HCT116 (cell line): ENCODE measurements around the gene NUP54. TPM values are rescaled to one million over a fixed set of nuclear protein-coding genes. Genes with fewer than 3 reads are reported as not detected.

Source experiments
- ATAC-seq: fragments of 200-7000 bp; cut with Tn5 transposase; 2 replicates; pipeline ENCODE4 v1.9.1; 2020; ENCODE audit warnings: mild to moderate bottlenecking, moderate library complexity
- BruUV-seq: library from RNA; stranded (reverse); fragments of 400-500 nt; replicated peaks from 2 replicates; lab custom pipeline; 2021; lab: Mats Ljungman, UMichigan
- CTCF ChIA-PET: fragments of 300-600 bp; sonication (Branson Sonifier 250); formaldehyde crosslinking; loops from one replicate; lab custom pipeline; 2021; ENCODE audit warnings: antibody characterized with exemption; lab: Charles Lee
- POLR2A ChIA-PET: fragments of 300-600, 350-600 bp; sonication (Branson Sonifier 250); formaldehyde crosslinking; loops from one replicate; lab custom pipeline; 2021; ENCODE audit warnings: antibody characterized with exemption; lab: Charles Lee
- RAD21 ChIA-PET, 2 experiments: fragments of 300-600 bp; sonication (Branson Sonifier 250); formaldehyde crosslinking; loops; one replicate each; lab custom pipeline; 2023; ENCODE audit warnings: low total read pairs in 2 of 2; ENCODE audit not compliant: uncharacterized antibody in 2 of 2, unreplicated experiment in 2 of 2, low non-redundant PET in 1 of 2; lab: Charles Lee
- DNase-seq: peaks from one replicate; pipeline ENCODE4 v3.0.0-alpha.2; 2010; ENCODE audit warnings: low read depth, low spot score
- H2AFZ ChIP-seq: fragments of 200-600 bp; shearing (Covaris generic), sonication (generic); 2 replicates; pipeline ENCODE4 v1.6.1; 2017; ENCODE audit warnings: low read depth, mixed run types, mixed read lengths, antibody characterized with exemption, low read length; ENCODE audit not compliant: poor library complexity, severe bottlenecking
- H3K27ac ChIP-seq: 2 replicates; pipeline ENCODE4 v1.5.1; 2012; ENCODE audit warnings: low read depth, low read length
- H3K27me3 ChIP-seq: fragments of 200-600 bp; sonication (generic); 2 replicates; pipeline ENCODE4 v1.6.1; 2016; ENCODE audit warnings: mixed run types, low read length, mixed read lengths; ENCODE audit not compliant: insufficient read depth
- H3K36me3 ChIP-seq, 2 experiments: fragments of 200-500 bp in 1 of 2; fragments of 200-600 bp in 1 of 2; sonication (Bioruptor generic) in 1 of 2; sonication (generic) in 1 of 2; 2 replicates each; pipeline versions ENCODE4 v1.5.1 to v1.6.1; 2014 to 2016; ENCODE audit warnings: low read length in 2 of 2, inconsistent platforms in 1 of 2, mixed read lengths in 1 of 2, mixed run types in 1 of 2; ENCODE audit not compliant: insufficient read depth in 2 of 2, control insufficient read depth in 1 of 2
- H3K4me1 ChIP-seq, 2 experiments: fragments of 200-600 bp in 1 of 2; sonication (generic) in 1 of 2; 2 replicates each; pipeline versions ENCODE4 v1.5.1 to v1.6.1; 2012 to 2017; ENCODE audit warnings: low read length in 2 of 2, inconsistent platforms in 1 of 2, mild to moderate bottlenecking in 1 of 2, mixed read lengths in 1 of 2, mixed run types in 1 of 2, moderate library complexity in 1 of 2; ENCODE audit not compliant: insufficient read depth in 2 of 2, control insufficient read depth in 1 of 2
- H3K4me2 ChIP-seq: fragments of 200-600 bp; sonication (generic); 2 replicates; pipeline ENCODE4 v1.6.1; 2017; ENCODE audit warnings: mixed run types, low read length, mixed read lengths
- H3K4me3 ChIP-seq, 2 experiments: fragments of 200-600 bp in 1 of 2; sonication (generic) in 1 of 2; replicated peaks in 1 of 2; 2 replicates each; pipeline ENCODE4 v1.5.1; 2011 to 2016; ENCODE audit warnings: low read length in 2 of 2, control low read depth in 1 of 2, low read depth in 1 of 2, mild to moderate bottlenecking in 1 of 2, mixed read lengths in 1 of 2, mixed run types in 1 of 2
- H3K79me2 ChIP-seq: fragments of 200-600 bp; sonication (generic); 2 replicates; pipeline ENCODE4 v1.6.1; 2017; ENCODE audit warnings: mild to moderate bottlenecking, mixed run types, low read length, moderate library complexity, mixed read lengths; ENCODE audit not compliant: insufficient read depth
- H3K9ac ChIP-seq: fragments of 200-600 bp; sonication (generic); 2 replicates; pipeline ENCODE4 v1.6.1; 2016; ENCODE audit warnings: low read length, mixed read lengths
- H3K9me2 ChIP-seq: fragments of 200-600 bp; sonication (generic), shearing (Covaris generic); 2 replicates; pipeline ENCODE4 v1.6.1; 2017; ENCODE audit warnings: mixed run types, mild to moderate bottlenecking, moderate library complexity; ENCODE audit not compliant: insufficient read depth
- H3K9me3 ChIP-seq, 2 experiments: fragments of 200-500 bp in 1 of 2; fragments of 200-600 bp in 1 of 2; sonication (Bioruptor generic) in 1 of 2; sonication (generic) in 1 of 2; 2 replicates each; pipeline ENCODE4 v1.6.1; 2014 to 2017; ENCODE audit warnings: low read length in 2 of 2, mixed read lengths in 2 of 2, inconsistent platforms in 1 of 2, low read depth in 1 of 2, mild to moderate bottlenecking in 1 of 2, mixed run types in 1 of 2, moderate library complexity in 1 of 2; ENCODE audit not compliant: control insufficient read depth in 1 of 2, insufficient read depth in 1 of 2
- H4K20me1 ChIP-seq: fragments of 200-600 bp; sonication (generic), shearing (Covaris generic); 2 replicates; pipeline ENCODE4 v1.6.1; 2017; ENCODE audit warnings: mixed run types, mild to moderate bottlenecking, moderate library complexity; ENCODE audit not compliant: insufficient read depth
- EZH2 ChIP-seq: fragments of 200-600 bp; sonication (generic); IDR thresholded peaks from 2 replicates; pipeline ENCODE4 v1.6.1; 2017; ENCODE audit warnings: antibody characterized with exemption, mixed run types
- SIN3A ChIP-seq: IDR thresholded peaks from 2 replicates; pipeline ENCODE4 v1.6.1; 2012; ENCODE audit warnings: low read depth
- intact Hi-C: fragments of 100-400 bp; cut with micrococcal nuclease; formaldehyde crosslinking; loops from 2 replicates; pipeline ENCODE4 v1.10.0; 2022
- total RNA-seq: library from RNA; stranded (reverse); gene quantifications from one replicate; pipeline ENCODE4 v1.2.1, GENCODE V29; 2021; ENCODE audit not compliant: unreplicated experiment
- TF ChIP-seq, protein P1 (sequence below): IDR thresholded peaks from 2 replicates; pipeline ENCODE4 v1.6.1; 2012; ENCODE audit warnings: low read depth

The NUP54 gene
- total RNA-seq, 1 experiment from 2014 or later, result 53.9 TPM

DNA sequence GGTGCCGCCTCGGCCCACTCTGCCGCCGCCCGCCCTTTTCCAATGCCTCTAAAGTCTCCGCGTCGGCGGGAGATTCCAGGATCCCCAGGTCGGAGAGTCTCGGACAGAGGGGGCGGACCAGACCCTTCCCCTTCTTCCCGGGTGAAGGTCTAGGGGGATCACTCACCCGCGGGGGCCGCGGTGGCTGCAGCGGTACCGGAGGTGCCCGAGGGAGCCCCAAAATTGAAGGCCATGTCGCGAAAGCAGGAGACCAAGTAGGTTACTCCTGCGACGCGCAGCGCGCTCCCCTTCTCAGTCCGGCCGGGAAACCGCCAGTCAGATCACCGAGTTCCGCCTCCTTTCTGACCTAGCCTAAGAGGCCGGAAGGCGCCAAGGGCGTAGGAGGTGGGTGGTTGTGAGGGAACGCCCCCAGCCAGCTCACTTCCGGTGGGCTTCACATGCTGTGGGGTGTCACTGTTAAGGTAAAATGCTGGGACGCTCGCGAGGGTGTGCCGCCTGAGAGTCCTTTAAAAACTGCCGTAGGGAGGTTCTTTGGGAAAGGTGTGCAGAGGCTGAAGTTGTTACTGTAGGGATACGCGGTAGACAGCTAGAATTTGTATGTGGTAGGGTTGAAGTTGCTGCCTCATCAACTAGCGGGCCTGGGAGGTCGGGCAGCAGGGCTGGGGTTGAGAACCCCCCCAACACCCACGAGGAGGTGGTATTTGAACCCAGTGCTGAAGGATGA, at the start of gene NUP54 (continued):
- TF ChIP-seq, protein P1, sequence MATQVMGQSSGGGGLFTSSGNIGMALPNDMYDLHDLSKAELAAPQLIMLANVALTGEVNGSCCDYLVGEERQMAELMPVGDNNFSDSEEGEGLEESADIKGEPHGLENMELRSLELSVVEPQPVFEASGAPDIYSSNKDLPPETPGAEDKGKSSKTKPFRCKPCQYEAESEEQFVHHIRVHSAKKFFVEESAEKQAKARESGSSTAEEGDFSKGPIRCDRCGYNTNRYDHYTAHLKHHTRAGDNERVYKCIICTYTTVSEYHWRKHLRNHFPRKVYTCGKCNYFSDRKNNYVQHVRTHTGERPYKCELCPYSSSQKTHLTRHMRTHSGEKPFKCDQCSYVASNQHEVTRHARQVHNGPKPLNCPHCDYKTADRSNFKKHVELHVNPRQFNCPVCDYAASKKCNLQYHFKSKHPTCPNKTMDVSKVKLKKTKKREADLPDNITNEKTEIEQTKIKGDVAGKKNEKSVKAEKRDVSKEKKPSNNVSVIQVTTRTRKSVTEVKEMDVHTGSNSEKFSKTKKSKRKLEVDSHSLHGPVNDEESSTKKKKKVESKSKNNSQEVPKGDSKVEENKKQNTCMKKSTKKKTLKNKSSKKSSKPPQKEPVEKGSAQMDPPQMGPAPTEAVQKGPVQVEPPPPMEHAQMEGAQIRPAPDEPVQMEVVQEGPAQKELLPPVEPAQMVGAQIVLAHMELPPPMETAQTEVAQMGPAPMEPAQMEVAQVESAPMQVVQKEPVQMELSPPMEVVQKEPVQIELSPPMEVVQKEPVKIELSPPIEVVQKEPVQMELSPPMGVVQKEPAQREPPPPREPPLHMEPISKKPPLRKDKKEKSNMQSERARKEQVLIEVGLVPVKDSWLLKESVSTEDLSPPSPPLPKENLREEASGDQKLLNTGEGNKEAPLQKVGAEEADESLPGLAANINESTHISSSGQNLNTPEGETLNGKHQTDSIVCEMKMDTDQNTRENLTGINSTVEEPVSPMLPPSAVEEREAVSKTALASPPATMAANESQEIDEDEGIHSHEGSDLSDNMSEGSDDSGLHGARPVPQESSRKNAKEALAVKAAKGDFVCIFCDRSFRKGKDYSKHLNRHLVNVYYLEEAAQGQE, result no peak
- TF ChIP-seq EZH2, result no peak

DNA sequence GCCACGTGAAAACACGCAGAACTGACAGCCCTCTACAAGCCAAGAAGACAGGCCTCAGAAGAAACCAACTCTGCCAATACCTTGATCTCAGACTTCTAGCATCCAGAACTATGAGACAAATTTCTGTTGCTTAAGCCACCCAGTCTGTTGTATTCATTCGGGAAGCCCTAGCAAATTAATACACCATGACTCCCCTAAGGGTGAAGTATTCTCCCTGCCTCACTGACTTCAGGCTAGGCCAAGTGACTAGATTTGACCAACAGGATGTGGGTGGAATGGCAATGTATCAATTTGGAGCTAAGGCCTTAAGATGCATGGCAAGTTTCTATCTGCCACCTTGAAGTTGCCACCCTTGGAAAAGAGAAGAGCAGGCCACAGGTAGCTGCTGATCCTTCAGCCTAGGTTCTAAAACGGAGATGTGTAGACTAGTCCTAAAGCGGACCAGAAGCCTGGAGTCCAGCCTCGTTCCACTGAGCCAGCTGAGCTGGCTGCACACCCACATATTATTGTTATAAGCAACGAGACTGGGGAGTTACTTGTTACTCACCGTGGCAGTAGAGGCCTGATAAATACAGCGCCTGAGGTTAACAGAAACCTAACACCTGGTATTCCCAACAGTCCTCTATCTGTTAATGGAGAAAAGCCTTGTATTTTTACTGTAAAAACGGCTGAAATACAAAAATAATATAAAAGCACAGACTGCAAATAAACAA, 49.0 kb upstream of the NUP54 start:
- H3K9me3 ChIP-seq, result no peaks in the 10 kb centered on the region
- BruUV-seq, result no TSS peak
- peaks cover 19% of the 10 kb centered on the region; the same call in 1 of the 2 replicates for H3K79me2 ChIP-seq
- intact Hi-C loops, result no loop called here
- RAD21 ChIA-PET, result no interaction called here
- peaks cover 0 to 14% of the 10 kb centered on the region in 2 experiments; a peak in 2 of 4 replicates for H3K36me3 ChIP-seq
- H3K27me3 ChIP-seq, result no peaks in the 10 kb centered on the region
- H2AFZ ChIP-seq, result no peak overlapping the region
- H3K27ac ChIP-seq, result no peak overlapping the region
- no peaks in the 10 kb centered on the region for H3K9me2 ChIP-seq
- no peak overlapping the region for H3K4me3 ChIP-seq
- H3K9ac ChIP-seq, result no peak overlapping the region
- no peak for TF ChIP-seq SIN3A
- POLR2A ChIA-PET, result no interaction called here
- no peak for DNase-seq
- CTCF ChIA-PET, result no interaction called here
- no peak for ATAC-seq
- H3K4me2 ChIP-seq, result no peak overlapping the region
- H4K20me1 ChIP-seq, result no peaks in the 10 kb centered on the region
- H3K4me1 ChIP-seq, result peaks cover 11 to 20% of the 10 kb centered on the region in 2 experiments
